Left lung (tissue), 10 donors: ENCODE results near the gene DMRT2. TPM values are rescaled to one million over a fixed set of nuclear protein-coding genes. Genes with fewer than 3 reads are reported as not detected.
A peak's percentile ranks its signal among the peaks of the same experiment; 100 is the strongest.

Experiments
- ATAC-seq: fragments of 200-7000 bp; cut with Tn5 transposase; one replicate; pipeline ENCODE4 v1.9.1; 2020; ENCODE audit warnings: moderate library complexity
- DNase-seq, 4 donors: peaks; one replicate each; pipeline ENCODE4 v3.0.0-alpha.2; 2013 to 2020
- H3K27ac ChIP-seq, 2 donors: fragments of 200-600 bp; sonication (generic) in 1 of 2; one replicate each; pipeline versions ENCODE4 v1.5.0 to v1.8.0; 2020 to 2021
- H3K27me3 ChIP-seq, 2 donors: fragments of 200-600 bp; sonication (generic) in 1 of 2; one replicate each; pipeline versions ENCODE4 v1.5.0 to v1.8.0; 2020 to 2021
- H3K36me3 ChIP-seq, 2 donors: fragments of 200-600 bp; sonication (generic) in 1 of 2; one replicate each; pipeline versions ENCODE4 v1.5.0 to v1.8.0; 2020 to 2021
- H3K4me1 ChIP-seq, 2 donors: fragments of 200-600 bp; one replicate each; pipeline ENCODE4 v1.8.0; 2021
- H3K4me3 ChIP-seq, 2 donors: fragments of 200-600 bp; sonication (generic) in 1 of 2; one replicate each; pipeline versions ENCODE4 v1.5.0 to v1.8.0; 2020 to 2021; ENCODE audit warnings: mild to moderate bottlenecking in 1 of 2
- H3K9me3 ChIP-seq, 2 donors: fragments of 200-600 bp; sonication (generic) in 1 of 2; one replicate each; pipeline versions ENCODE4 v1.5.0 to v1.8.0; 2020 to 2021
- CTCF ChIP-seq, 2 donors: fragments of 200-600 bp; sonication (generic) in 1 of 2; IDR thresholded peaks; one replicate each; pipeline versions ENCODE4 v1.5.0 to v1.8.0; 2021; ENCODE audit warnings: antibody characterized with exemption in 2 of 2
- intact Hi-C, 2 donors: fragments of 100-400 bp; cut with DNase I; formaldehyde crosslinking; loops; one replicate each; pipeline versions ENCODE4 v1.11.2 to v1.14.2; 2022
- polyA plus RNA-seq, 6 donors: library from polyadenylated mRNA; unstranded; fragments of 120-200 nt; gene quantifications; one replicate each; pipeline ENCODE4 v1.2.1, GENCODE V29; 2013; ENCODE audit not compliant: insufficient read length in 6 of 6
- total RNA-seq, 2 donors: library from RNA; stranded (reverse); fragmentation: NEBNext Ultra II Directional; extraction: Animal tissue kit (Norgen Biotek cat#: 25700); gene quantifications; one replicate each; pipeline ENCODE4 v1.2.1, GENCODE V29; 2021
- donor health status: DM: no; HTN: yes; CAD: no.
- donor health status: DM: no; HTN: no; CAD: no.

DMRT2 gene
- total and polyA plus RNA-seq, 8 donors, result 0.09 to 0.76 (median 0.29) TPM; not detected in 4

- no peaks in the 10 kb centered on the region for H3K4me1 ChIP-seq
- ATAC-seq (no peak), DNase-seq (no peak)
- H3K4me3 ChIP-seq, result no peak overlapping the region
- intact Hi-C loops, result no loop called here
- no peaks in the 10 kb centered on the region for H3K9me3 ChIP-seq
- no peak overlapping the region for H3K27ac ChIP-seq
- H3K36me3 ChIP-seq, result no peaks in the 10 kb centered on the region
- no peak for TF ChIP-seq CTCF (IDR thresholded peaks at IDR 0.05)
- peaks cover 0 to 42% of the 10 kb centered on the region in 2 donors for H3K27me3 ChIP-seq
Measured at GRCh38 chr9:1014640-1015039, 35.5 kb upstream of the DMRT2 start.

- Histone ChIP-seq H3K27me3 (peaks cover 0 to 48% of the 10 kb centered on the region in 2 donors), H3K36me3 (no peaks in the 10 kb centered on the region), H3K4me1 (no peaks in the 10 kb centered on the region), H3K9me3 (peaks cover 0 to 11% of the 10 kb centered on the region in 2 donors), H3K4me3 (no peak overlapping the region), H3K27ac (no peak overlapping the region)
- ATAC-seq (peak; percentile 75), DNase-seq (peak in 1 of 4 donors; percentile 21)
- TF ChIP-seq CTCF (IDR thresholded peaks at IDR 0.05), result no peak
- intact Hi-C loops, result no loop called here
Measured at GRCh38 chr9:1018121-1018520, 32.0 kb upstream of the DMRT2 start.

- H3K36me3 ChIP-seq, result no peaks in the 10 kb centered on the region
- peaks cover 0 to 11% of the 10 kb centered on the region in 2 donors for H3K9me3 ChIP-seq
- H3K27ac ChIP-seq, result no peak overlapping the region
- peaks cover 0 to 47% of the 10 kb centered on the region in 2 donors for H3K27me3 ChIP-seq
- no peak for ATAC-seq
- DNase-seq, result no peak
- TF ChIP-seq CTCF (IDR thresholded peaks at IDR 0.05), result no peak
- H3K4me1 ChIP-seq, result no peaks in the 10 kb centered on the region
- no peak overlapping the region for H3K4me3 ChIP-seq
- intact Hi-C loops, result no loop called here
Measured at GRCh38 chr9:1024112-1024511, 26.0 kb upstream of the DMRT2 start.

GRCh38 chr9:1025131-1025530 is 25.0 kb upstream of the DMRT2 start:
- H3K4me1 ChIP-seq, result no peaks in the 10 kb centered on the region
- TF ChIP-seq CTCF (IDR thresholded peaks at IDR 0.05), result no peak
- peaks cover 0 to 52% of the 10 kb centered on the region in 2 donors for H3K27me3 ChIP-seq
- DNase-seq (no peak), ATAC-seq (no peak)
- no peak overlapping the region for H3K27ac ChIP-seq
- peaks cover 0 to 11% of the 10 kb centered on the region in 2 donors for H3K9me3 ChIP-seq
- intact Hi-C loops, result no loop called here
- H3K36me3 ChIP-seq, result no peaks in the 10 kb centered on the region
- no peak overlapping the region for H3K4me3 ChIP-seq

GRCh38 chr9:1026219-1026618 is 23.9 kb upstream of the DMRT2 start:
- Histone ChIP-seq H3K27me3 (peaks cover 0 to 51% of the 10 kb centered on the region in 2 donors), H3K9me3 (peaks cover 0 to 11% of the 10 kb centered on the region in 2 donors), H3K36me3 (no peaks in the 10 kb centered on the region), H3K4me3 (no peak overlapping the region), H3K27ac (no peak overlapping the region), H3K4me1 (no peaks in the 10 kb centered on the region)
- TF ChIP-seq CTCF (IDR thresholded peaks at IDR 0.05), result no peak
- ATAC-seq, result no peak
- no peak for DNase-seq
- intact Hi-C loops, result no loop called here
